8988T (cell line): ENCODE measurements around the gene EVA1B.

Experiments used
- DNase-seq: peaks from one replicate; pipeline ENCODE4 v3.0.0; 2011

The EVA1B gene, protein sequence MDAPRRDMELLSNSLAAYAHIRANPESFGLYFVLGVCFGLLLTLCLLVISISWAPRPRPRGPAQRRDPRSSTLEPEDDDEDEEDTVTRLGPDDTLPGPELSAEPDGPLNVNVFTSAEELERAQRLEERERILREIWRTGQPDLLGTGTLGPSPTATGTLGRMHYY

DNA sequence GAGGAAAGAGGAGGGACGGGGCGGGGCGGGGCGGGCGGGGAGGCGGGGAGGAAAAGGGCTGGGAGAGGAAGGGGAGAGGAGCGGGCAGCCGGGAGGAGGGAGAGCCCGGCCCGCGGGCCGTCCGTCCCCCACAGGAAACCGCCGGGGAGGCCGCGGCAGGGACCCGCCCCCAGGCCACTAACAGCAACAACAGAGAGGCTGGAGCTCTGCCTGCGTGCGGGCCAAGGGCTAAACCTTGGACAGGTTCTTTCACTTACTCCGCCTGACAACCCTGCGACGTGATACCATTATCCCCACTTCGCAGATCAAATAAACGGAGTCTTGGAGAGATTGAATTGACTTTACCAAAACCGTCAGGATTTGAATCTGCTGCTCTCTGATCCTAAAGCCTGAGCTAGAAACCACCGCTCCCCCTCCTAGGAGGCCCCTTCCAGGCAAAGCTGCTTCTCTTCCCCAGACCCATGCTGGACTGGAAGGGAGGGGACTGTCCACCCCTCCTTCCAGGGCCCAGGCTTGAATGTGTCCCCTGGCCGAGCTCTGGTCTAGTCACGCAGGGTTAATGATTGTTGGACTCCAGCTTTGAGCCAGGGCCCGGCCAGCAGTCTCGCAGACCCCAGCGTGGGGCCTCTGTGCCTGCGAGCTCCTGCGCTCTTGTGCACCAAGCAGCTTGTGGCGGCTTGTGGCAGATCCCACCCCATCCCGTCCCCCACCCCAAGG, at the start of gene EVA1B:
Gene EVA1B, minus strand, starts transcription at position 10 of the 717 bp plus-strand sequence. CDS start 608 bp downstream, outside the sequence.
- peak; percentile 68 for DNase-seq

DNA sequence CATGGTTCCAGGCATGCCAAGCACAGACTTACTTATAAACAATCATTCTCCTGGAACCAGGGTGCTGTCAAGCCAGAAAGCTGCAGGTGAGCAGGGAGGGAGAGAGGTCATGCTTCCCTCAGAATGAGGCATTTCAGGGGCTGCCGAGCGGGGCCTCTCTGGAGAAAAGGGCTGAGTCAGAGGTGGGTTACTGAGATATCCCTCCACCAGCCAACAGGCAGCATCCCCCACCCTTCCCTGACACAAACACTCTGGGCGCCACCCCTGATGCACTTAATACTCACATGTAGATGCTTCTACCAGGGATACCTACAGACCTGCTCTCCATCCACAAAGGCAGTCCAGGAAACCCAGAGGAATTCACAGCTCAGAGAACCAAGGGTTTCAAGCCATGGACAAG, 49.2 kb upstream of the EVA1B start:
- DNase-seq = no peak

DNA sequence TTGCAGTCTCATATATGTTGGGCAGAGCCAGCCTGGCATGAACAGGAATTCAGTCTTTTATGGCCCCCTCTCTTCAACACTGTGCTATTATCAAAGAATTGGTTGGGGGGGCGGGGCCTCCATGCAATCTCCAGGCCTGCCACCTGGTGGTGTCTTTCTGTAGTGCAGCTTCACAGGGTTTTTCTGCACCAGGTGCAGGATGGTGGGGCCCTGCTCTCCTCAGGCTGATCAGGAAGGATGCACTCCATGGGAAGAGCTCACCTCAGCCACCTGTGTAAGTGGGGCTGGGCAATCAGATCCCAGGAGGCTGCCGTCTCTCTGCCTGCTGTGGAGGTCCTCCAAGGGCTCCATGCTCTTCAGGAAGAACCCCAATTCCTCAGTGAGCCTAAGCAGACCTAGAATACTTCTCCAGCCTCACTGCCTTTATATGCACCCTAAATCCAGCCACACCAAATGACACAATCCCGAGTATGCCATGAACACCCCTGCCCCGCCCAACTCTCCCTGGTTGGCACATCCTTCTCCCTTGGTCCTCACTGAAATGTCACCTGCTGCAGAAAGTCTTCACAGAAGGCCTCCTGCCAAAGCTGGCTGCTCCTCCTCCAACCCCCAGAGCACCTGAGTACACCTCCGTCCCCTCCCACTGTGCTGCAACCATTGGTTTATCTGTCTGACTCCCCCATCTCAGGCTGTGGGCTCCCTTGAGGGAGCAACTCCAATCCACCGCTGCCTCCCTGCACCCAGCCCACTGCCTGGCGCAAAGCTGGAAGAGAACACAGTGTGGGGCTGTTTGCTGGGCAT, 45.8 kb upstream of the EVA1B start:
- DNase-seq = peak; percentile 71

DNA sequence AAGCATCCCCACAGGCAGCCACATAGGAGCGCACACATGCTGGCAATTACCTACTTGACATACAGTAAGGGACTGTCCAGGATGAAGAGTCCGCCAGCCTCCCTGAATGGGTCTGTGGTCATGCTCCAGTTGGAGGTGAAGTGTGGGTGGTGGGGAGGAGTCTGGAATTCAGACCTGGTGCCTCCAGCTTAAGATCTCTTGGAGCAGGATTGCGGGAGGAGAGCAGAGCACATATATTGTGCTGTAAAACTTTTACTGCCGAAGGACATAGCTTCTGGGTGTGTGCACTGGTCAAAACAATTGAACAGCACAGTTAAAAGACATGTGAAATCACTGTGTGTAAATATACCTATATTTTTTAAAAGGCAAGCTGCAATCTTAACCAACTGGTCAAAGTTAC, 44.4 kb upstream of the EVA1B start:
- DNase-seq = no peak

DNA sequence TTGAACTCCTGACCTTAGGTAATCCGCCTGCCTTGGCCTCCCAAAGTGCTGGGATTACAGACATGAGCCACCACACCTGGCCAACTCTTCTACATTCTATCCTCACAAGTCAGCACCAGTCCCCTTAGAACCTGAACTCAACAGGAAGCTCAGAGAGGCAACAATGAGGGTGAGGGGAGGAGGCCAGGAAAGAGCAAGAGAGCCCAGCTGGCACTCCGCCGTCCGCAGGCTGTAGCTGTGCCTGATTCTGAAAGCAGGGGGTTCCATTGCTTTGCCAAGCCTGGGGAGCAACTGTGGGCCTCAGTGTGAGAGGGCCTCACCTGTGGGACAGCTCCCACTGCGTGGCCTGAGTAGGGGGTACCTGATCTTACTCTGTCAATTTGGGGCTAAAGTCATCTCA, 43.6 kb upstream of the EVA1B start:
- no peak for DNase-seq

DNA sequence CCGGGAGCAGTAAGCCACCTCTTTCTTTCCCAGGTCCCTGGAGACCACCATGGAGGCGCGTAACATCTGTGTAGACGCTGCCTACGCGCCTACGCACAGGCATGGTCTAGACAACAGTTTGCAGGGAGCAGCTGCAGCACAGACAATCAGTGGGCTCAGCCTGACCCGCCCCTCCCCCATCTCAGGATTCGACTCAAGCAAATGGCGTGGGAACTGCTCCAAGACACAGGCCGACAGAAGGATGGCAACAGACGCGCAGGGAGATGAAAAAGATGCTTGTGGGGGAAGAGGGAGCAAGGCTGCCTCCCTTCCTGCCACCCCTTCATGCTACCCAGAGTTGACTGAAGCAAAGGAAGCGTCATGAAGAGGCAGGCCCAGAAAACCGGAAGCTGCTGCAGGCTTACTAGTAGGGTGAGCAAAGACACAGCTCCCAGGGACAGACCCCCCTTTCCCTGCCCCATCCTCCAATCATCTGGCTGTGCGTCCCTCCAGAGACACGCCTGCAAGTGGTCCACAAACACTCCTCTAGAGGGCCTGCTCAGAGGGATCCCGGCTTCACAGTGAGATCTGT, 42.7 kb upstream of the EVA1B start:
- DNase-seq = no peak

DNA sequence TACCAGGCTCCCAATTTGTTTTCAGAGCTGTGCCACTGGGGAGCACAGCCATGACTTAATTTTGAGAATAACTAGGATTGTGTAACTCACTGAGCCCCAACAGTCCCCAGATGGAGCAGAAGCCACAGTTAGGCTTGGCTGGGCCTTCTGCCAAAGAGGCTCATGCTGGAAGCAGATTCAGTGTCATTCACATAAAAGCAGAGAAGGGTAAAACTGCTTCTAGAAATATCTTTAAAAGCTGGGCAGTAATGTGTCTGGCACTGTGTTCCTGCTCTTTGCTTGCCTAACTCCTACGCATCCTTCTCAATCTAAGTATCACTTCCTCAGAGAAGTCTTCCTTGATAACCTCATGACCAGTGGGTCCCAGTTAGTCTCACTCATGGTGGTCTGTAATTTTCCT, 41.9 kb upstream of the EVA1B start:
- no peak for DNase-seq

DNA sequence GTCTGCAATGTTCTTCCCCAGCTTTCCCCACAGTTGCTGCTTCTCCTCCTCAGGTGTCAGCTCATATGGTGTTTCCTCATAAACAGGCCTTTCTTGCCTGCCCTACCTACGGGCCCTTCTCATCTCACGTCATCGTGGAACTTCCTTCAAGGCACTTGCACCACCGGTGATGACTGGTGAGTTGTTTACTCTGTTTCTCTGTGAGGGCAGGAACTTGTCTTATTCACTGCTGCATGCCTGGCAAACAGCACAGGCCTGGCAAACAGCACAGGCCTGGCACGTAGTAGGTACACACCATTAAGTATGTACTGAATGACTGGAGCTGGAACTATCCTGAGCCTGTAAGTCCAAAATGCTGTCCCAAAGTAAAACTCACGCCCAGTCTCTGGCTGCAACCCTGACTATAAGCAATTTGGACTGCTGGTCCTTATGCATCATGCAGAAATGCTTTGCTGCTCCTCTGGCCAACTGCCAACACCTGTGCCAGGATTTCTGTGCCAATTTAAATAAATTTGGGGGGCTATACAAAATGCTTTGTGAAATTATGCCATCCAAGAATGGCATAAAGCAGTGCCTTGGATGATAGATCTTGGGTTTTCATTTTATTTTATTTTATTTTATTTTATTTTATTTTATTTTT, 36.6 kb upstream of the EVA1B start:
- no peak for DNase-seq

DNA sequence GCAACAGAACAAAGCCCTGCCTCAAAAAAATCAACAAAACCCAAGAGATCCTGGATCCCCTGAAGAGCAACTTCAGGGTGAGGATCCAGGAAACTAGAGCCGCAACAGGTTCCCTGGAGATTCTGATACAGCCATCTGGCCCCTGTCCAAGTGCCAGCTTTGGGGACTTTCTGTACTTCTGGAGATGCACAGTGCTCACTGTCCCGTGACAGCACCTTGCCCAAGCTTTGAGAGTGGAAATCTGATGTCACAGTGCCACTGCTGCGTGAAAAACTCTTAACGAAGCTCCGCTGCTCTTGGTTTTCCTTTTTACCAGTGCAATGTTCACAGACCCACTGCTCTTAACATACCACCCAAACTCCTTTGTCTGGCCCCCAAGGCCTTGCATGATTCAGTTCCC, 35.9 kb upstream of the EVA1B start:
- DNase-seq = no peak

DNA sequence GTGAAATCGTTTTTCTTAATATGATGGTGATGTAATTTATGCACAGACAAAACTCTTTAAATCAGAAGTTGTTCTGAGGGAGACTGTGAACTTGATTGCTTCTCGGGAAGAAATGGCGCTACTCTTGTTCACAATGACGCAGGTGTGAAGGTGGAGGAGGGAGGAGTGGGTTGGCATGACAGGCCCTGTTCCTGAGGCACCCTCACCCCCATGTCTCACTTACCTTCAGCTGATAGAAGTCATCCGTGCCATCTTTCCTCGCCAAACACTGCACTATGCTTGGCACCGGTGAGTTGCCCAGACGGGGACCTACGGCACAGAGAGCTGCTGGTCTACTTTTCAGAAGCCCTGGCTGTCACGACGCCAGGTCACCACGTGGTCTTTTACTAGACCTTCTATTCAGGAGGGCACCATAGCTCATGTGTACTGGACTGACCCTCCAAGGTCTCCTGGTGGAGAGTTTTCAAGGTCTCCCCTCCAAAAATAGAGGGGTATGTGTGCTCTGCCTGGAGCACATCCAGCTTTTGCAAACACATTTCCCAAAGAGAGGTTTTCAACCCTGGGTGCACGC, 35.2 kb upstream of the EVA1B start:
- DNase-seq = no peak

DNA sequence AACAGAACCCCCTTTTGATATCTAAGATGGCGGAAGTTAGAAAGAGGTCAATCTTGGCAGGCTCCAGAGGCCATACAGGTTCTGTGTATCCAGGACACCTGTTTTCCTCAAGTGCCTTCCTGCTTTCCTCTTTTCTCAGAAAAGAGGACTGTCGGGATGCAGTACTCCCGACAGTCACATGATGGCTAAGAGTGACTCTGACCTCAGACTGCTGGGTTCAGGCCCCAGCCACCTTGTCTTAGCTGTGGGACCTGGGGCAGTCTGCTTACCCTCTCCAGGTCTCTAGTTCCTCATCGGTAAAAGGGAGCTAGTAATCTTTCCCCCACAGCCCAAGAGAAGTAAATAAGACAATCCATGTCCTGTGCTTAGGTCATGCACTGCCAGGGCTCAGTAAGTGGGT, 32.4 kb upstream of the EVA1B start:
- DNase-seq = no peak

DNA sequence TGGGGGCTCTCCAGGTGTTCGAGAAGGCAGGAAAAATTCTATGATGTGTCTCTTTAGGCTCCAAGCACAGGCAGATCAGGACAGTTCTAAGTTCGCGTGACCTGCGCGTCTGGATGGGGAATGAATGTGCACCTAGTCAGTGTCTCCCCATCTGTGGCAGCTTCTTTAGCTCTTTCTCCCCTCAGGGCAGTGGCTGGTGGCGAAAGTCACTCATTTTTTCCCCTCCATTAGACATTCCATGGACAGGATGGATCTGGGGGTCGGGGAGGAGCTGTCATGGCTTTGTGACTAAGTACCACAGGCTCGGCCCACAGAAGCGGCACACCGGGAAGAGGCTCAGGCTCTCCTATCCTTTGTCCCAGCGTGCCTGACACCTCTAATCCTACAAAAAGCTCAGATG, 31.0 kb upstream of the EVA1B start:
- DNase-seq = no peak

DNA sequence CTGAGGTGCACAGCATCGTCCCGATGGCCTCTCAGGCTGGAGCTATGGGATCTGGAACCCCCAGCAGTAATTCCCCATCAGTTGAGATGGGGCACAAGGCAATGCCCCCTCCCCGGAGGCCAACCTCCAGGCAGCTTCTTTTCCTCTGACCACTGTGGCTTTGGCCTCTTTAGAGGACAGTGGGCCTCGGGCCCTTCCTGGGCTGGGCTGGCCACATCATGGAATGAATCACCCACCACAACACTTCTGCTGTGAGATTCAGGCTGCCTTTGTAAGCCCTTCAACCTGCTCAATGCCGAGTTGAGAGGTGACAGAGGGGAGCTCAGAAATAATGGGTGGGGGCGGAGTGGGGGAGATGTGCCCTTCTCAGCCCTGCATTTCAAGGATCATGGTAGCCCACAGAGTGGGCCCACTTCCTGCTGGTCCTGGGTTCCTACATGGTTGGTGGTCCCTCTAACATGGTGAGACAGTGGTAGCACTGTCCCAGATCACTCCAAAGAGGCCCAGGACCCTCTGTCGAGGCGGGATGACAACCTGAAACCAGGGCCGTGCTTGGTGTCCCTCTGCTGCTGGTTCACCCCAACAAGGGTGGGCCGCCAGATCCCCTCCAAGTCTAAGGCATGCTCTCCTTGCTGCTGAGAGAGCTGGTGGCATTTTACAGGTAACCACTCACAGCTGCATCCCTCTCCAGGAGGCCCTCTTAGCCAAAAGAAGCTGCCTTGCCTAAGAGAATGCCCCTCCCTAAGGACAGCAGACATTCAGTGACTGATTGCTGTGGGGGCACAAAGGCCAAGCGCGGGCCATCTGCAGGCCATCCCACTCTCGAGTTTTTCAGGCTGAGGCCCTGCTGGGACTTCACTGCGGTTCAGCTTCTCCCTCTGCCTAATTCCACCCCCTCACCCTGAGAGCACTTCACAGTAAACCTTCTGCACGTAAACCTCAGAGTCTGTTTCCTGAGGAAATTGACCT, 29.7 kb upstream of the EVA1B start:
- DNase-seq = no peak

DNA sequence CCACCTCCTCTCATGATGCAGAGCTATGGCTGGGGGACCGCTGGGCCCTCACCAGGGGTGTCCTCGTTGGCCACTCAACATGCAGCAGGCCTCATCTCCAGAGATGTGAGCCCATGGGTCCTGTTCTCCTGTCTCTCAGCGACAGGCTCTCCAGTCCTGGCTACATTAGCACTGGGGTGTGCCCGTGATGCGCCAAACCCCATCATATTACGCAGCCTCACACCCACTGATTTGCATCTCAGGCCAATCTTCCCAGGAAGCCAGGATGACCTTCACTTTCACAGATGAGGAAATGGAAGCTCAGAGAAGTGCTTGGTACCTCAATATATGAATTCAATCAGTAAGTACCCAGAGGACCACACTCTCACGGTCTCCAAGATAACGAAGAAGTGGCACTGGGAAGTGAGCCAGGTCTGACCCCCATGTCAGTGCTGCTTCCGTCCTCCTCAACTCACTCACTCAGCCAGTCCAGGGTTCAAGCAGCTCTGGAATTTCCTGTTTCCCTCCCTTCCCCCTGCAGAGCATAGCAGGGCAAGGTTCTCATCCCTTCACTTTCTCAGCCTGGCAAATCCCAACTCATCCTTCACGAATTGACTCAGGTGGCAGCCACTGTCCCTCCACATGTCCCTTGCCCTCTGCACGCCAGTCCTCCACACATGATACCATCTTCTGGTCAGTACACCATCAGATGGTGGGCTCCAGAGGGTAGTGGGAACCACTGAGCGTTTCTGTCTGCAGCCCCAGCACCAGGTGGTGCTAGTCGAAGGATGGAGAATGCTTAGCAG, 28.9 kb upstream of the EVA1B start:
- no peak for DNase-seq

DNA sequence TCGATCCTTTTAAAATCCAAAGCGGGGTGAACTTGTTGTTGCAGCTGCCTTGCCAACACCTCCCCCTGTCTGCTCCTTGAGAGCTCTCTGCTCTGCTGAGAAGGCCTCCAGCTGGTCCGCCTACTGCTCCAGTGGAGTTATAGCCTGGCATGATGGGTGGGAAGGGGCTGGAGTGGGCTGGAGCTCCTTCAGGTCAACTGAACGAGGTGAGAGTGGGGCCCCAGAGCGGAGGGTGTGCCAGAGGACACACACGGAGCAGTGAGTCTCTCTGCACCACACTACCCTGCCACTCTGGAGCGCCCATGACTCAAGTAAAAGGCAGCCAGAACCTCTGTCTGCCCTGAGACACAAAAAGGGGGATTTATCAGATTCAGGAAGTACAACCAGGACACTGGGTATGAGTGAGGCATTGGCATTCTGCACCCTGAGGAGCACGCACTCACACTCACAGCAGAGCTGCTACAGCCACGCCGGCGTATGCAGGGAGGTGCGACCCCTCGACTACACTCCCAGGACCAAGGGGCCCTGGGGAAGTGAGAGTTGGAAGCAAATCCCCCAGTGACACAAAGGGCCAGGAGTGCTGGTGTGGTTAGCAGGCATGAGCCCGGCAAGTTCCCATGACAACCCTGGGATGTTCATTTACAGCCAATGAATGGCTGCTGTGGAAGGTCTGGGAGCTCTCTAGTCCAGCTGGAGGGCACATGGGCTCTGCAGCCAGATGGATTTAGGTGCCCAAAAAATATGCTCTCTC, 28.0 kb upstream of the EVA1B start:
- DNase-seq = peak; percentile 54

DNA sequence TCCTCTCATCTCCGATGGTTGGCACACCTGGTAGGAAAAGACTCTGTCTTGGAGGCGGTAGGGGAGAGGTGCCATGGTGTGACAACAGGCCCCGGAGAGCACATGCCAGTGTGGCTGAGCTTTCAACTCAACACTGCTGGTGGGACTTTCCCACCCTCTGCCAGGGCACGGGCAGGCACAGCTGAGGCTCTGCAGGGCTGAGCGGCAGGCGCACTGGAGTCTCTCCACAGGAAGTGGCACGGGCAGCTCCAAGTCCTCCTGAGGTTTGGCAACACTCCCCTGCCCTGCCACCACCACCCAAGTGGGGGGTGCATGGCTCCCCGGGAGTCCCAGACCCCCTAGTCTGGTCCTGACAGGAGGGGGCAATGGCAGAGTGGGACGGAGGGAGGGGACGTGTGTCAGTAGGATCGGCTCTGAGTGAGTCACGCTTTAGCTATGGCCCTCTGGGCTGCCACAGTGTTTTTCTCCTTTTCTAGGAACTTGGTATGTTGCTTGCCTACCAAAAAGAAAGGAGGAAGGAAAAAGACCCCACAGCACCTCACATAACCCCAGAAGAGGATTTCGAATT, 27.3 kb upstream of the EVA1B start:
- DNase-seq = peak; percentile 64

DNA sequence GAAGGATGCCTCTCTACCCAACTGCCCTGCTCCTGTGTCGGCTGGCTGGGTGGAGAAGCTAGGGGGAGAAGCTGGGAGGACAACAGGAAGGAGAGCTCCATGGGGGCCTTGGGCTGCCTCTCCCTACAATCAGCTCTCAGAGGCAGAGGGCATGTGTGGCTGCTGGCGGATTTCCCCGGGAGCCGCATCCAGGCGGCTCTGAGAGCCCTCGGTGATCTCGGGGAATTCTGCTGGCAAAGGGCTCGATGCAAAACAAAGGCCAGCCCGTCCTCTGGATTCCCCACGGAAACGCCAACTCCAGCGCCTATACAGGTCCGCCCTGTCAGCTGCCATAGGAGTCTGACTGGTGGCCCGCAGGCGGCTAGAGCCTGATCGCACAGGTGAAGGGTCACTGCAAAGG, 26.4 kb upstream of the EVA1B start:
- no peak for DNase-seq

DNA sequence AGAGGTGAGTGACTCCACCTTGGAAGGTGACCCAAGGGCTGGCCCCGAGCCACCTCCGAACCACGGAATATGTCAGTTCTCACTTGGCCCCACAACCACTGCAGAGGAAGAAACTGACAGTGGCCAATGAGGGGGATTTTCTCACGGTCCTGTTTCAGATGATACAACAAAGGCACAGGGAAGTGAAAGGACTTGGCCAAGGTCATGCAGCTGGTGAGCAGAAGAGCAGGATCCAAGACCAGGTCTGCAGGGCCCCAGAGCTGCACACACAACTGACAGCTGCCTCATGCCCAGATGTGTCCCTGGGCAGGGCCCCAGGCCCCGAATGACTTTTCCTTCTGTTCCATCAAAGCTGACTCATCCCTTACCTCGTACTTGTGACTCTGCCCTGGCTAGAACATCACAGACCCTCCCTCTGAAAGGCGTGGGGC, 25.8 kb upstream of the EVA1B start:
- DNase-seq = no peak

DNA sequence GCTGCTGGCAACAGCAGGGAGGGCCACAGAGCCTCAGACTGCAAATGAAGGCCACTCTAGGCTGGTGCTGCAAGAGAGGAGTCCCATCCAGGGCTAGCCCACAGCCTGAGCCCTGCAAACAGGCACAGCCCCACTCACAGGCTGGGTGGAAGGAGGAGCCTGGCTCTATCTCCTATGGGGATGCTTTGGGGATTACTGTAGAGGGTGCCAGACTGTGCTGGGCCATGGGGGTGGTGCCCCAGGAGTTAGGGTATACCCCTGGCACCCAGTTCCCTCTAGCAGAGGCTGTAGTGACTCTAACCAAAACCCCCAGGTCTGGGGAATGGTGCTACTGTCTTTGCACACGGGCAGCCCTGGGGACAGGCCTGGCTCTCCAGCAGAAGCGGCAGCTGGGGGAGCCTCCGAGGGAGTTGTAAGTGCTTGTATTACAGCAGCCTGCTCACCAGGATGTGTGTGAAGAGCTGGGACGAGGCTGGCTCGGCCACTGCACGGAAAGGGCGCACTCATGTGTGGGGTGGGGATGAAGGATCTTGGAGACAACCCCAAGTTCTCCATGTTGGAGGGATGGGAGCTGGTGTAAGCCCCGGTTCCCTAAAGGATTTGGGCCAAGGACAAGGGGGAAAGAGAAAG, 23.4 kb upstream of the EVA1B start:
- no peak for DNase-seq
